SK-N-MC (cell line): ENCODE results near the gene SMG7.

ENCODE experiments used
- EZH2 ChIP-seq: fragments of 200-600 bp; sonication (generic); IDR thresholded peaks from one replicate; pipeline ENCODE4 v1.6.1; 2017; ENCODE audit warnings: antibody characterized with exemption
- FOXP2 ChIP-seq: optimal IDR thresholded peaks from 2 replicates; pipeline ENCODE3; 2011; ENCODE audit warnings: mild to moderate bottlenecking, moderate library complexity; ENCODE audit not compliant: insufficient read depth; ENCODE audit errors: extremely low read length, control extremely low read depth
- POLR2AphosphoS5 ChIP-seq: IDR thresholded peaks from 2 replicates; pipeline ENCODE4 v1.6.1; 2012; ENCODE audit warnings: mild to moderate bottlenecking, low read depth, low read length, borderline replicate concordance

- TF ChIP-seq EZH2 (no peak), POLR2AphosphoS5 (no peak), FOXP2 (no peak)
These were observed 82.3 kb downstream of the SMG7 start for GRCh38 chr1:183554577-183554976.
